Activated CD4-positive, alpha-beta T cell treated with anti-CD3 and anti-CD28 coated beads, Interleukin-2, Interleukin-6, amounts not matched to agents 100 ng/mL and 50 ng/mL, durations not matched to agents 16 hours and 8 hours (primary cell): Measurements from ENCODE around the gene ATAD2B.
"Not testable (repeated sequence)": the region's sequence is repeated elsewhere in the genome, so short reads cannot be mapped to it uniquely, and the experiment has no call there.

Source experiments
- DNase-seq: peaks from one replicate; pipeline ENCODE4 v3.0.0-alpha.2; 2020

ATAD2B gene

DNA sequence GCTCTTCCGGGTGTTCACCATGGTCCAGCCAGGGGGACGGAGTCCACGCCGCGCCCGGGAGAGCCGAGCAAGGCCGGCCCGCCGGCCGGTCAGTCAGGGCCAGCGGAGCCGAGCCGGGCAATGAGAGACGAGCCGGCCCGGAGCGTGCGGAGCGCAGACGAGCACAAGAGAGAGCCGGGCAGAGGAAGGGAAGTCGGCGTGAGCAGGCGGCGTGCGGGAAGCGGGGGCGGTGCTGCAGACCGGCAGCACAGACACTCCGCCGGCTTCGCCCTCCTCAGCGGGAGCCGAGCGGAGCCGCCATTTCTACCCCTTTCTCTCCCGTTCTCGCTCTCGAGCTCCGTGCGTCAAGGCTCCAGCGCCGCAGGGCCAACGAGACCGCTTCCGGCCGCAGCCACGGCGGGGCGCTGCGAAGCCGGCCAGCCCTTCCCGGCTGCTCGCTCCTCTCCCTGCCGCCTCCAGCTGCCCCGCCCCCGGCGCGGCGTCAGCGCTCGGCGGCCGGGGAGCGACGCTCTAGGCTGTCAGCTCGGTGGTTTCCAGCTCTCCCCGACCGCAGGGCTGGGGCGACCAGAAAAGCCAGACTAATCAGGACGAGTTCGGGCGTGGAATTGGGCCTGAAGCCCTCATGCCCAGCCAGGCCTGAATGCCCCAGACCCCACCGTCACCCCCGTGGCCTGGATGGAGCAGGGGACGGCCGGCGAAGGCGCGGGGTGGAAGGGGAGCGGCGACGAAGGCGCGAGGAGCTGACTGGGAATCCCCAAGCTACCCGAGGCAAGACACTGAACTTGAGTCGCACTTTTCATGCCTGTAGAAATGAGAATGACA lies at the start of gene ATAD2B:
ATAD2B (minus strand) TSS at position 374 of the 822 bp plus-strand sequence; CDS start at position 21, 353 bp downstream.
- peak; percentile 96 for DNase-seq

DNA sequence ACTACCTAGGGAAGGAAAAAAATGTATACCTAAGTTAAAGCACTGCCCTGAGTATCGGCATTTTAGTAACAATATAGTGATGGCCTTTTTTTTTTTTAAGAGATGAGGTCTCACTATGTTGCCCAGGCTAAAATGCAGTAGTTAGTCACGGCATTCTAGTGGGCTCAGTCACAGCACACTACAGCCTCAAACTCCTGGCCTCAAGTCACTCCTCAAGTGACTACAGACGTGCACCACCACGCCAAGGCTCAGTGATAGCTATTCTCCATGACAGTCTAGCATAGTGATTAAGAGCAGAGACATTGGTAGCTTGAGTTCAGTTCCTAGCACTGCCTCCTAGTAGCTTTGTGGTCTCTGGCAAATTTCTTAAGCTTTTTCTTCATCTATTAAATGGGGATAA lies 40.9 kb upstream of the ATAD2B start:
- DNase-seq: no peak

DNA sequence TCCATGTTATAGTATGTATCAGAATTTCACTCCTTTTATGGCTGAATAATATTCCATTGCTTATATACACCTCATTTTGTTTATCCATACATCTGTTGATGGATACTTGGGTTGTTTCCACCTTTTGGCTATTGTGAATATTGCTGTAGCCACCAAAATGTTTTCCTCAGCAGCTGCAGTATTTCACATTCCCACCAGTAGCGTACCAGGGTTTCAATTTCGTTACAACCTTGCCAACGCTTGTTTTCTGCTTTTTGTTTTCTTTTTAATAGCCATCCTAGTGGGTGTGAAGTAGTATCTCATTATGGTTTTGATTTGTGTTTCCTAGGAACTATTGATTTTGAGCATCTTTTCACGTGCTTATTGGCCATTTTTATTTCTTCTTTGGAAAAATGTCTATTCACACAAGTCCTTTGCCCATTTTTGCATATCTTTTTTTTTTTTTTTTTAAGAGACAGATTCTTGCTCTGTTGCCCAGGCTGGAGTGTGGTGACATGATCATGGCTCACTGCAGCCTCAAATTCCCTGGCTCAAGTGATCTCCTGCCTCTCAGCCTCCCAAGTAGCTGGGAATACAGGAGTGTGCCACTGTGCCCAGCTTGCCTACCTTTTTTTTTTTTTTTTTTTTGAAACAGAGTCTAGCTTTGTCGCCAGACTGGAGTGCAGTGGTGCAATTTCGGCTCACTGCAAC lies 27.5 kb upstream of the ATAD2B start:
- DNase-seq: no peak

DNA sequence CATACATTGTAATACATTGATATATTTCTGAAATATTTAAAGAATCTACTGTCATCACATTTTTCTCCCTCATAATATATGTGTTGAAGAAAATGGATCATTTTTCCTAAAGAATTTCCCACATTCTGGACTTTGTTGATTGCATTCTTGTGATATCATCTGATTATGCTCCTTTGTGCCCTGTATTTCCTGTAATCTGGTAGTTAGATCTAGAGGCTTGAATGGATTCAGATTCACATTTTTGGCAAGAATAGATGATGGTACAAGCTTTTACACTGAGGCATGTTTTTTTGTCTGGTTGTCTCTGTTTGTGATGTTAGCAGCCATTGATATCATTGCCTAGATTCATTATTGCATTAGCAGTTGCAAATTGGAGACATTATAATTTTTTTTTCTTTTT lies 26.7 kb upstream of the ATAD2B start:
- DNase-seq: no peak

DNA sequence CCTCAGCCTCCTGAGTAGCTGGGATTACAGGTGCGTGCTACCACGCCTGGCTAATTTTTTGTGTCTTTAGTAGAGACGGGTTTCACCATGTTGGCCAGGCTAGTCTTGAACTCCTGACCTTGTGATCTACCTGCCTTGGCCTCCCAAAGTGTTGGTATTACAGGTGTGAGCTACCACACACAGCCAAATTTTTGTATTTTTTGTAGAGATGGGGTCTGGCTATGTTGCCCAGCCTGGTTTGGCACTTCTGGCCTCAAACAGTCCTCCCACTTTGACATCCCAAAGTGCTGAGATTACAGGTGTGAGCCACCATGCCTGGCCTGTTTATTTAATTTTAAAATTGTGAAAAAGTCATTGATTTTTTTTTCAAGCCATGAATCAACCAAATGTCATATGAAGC lies 25.6 kb upstream of the ATAD2B start:
- not testable (repeated sequence) for DNase-seq

DNA sequence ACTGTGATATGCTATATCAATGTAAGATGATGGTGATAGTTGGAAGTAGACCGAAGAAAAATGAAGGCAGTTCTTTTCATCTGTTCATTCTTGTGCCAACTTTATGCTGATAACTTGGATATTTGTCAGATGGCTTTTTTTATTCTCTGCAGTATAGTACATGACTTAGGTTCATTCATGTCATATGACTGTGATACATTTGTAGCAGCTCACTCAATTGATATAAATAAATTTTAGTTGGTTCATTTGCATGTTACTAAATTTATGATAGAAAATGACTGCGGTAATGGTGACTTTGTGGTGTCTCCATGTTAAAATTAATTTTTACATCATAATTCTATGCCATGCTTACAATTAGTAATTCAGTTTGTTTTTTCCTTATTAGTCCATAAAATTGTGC lies 20.4 kb upstream of the ATAD2B start:
- DNase-seq: no peak

DNA sequence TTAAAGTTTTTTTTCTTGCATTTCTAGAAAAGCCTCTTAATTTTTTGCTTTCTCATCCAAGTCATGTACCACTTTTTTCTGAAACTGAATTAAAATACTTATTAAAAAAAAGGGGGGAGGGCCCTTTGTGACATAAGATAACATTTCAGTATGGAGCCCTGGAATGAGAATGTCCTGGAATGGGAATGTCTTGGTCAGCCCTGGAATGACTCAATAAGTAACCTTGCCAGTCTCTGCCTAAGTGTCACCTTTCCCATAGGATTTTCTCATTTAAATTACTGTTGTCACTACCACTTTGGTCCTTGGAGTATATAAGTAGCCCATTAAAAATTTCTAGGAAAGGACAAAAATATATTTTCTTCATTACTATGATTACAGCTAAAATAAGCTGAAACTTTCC lies 18.1 kb upstream of the ATAD2B start:
- DNase-seq: no peak

DNA sequence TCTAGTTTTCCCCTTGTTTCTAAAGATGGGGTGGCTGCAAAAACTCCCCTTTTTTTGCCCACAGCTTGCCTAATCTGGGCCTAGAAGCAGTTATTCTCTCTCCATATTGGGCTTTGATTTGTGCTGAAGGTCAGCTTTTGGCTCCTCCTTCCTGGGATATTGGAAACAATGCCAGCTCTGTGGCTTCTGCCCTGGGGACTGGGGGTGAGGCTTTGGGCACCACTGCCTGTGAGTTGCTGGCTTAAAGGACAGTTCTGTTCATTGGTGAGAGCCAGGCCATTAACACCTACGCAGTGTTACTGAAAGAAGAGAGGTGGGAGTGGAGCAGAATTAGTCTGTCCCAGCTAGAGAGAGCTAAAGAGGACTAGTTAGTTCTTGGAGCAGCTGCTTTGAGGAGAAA lies 17.6 kb upstream of the ATAD2B start:
- DNase-seq: no peak

DNA sequence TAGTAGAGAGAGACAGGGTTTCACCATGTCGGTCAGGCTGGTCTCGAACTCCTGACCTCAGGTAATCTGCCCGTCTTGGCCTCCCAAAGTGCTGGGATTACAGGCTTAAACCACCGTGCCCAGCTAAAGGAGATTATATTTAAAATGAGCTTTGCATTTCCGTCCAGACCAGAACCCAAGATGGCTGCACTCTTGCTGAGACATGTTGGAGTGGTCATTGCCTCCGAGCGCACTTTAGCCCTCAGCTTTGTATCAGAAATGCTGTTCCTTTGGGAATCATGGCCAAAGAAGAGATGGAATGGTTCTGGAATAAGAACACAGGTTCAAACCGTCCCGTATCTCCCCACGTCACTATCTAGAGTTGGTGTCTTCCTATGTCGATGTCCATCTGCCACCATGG lies 16.7 kb upstream of the ATAD2B start:
- DNase-seq: no peak

DNA sequence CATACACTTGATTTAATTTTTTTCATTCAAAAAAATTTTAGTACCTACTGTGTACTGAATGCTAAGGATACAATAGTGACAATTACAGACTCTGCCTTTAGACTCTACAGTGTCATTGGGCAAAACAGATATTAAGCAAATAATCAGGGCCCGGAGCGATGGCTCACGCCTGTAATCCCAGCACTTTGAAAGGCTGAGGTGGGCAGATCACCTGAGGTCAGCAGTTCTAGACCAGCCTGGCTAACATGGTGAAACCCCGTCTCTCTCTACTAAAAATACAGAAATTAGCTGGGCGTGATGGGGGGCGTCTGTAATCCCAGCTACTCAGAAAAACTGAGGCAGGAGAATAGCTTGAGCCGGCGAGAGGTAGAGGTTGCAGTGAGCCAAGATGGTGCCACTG lies 14.7 kb upstream of the ATAD2B start:
- no peak for DNase-seq

DNA sequence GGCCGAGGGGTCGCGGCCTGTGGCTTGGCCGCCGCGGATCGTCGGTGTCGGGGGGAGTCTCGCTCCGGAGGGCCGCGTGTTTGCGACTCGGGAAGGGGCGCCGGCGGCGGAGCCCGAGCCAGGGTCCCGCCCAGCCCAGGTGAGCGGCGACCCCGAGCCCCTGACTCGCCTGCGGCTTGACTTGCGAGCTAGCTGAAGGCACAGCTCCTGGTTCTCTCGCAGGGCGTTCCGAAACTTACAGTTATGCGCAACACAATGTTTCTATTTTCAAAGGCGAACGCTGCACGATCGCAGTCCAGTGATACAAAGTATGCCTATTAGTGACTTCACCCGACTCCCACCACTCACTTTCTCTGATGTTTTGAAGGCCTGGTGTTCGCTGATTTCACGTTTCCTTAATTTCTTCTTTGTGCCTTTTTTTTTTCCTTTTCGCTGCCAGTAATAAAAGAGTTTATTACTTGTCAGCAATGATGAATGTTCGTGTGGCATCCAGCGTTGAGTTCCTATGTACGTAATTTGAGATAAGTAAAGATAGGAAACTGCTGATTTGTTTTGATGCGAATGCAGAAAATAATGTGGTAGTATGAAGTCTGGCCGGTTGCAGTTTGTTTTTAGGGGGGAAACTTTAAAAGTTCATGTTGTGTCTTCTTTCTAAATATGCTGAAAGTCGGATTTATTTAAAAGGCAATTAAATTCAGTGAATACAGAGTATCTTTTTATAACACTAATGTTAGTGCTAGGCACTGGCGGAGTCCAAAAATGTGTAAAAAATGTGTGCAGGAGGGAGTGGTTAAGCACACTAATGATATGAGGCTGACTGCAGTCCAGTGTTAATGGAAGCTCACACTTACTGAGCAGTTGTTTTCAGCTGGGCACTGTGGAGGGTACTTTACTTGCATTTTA lies 14.0 kb upstream of the ATAD2B start:
- DNase-seq: peak; percentile 60

DNA sequence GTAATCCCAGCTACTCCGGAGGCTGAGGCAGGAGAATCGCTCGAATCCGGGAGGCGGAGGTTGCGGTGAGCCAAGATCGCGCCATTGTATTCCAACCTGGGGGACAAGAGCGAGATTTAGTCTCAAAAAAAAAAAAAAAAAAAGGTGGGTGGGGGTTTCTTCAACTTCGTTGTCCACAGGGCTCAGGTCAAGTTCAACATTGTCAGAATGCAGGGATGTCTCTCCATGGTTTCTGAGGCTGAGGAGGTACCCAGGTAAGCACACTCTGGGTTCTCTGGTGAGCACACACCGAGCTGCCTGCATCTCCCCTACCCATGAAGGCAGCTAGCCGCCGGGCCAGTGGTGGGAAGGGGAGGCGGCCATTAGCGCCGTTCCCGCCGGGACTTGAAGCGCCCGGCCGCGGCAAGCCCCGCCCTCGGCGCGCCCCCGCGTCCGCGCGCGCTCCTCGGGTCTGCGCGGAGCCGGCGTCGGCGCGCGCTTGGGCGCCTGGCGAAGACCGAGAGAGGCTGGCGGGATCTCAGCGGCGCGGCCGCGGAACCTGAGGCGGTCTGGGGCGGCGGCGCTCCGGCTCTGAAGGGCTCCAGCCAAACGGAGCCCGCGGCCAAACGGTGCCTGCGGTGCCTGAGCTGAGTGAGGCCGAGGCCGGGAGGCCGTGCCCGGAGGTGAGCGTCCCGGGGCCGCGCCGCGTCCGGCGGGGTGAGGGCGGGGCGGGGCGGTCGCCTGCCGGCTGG lies 13.2 kb upstream of the ATAD2B start, which contains the start of gene UBXN2A:
UBXN2A (plus strand) TSS at position 477 of the 731 bp plus-strand sequence. CDS start 17,852 bp downstream, outside the sequence.
- peak; percentile 81 for DNase-seq

DNA sequence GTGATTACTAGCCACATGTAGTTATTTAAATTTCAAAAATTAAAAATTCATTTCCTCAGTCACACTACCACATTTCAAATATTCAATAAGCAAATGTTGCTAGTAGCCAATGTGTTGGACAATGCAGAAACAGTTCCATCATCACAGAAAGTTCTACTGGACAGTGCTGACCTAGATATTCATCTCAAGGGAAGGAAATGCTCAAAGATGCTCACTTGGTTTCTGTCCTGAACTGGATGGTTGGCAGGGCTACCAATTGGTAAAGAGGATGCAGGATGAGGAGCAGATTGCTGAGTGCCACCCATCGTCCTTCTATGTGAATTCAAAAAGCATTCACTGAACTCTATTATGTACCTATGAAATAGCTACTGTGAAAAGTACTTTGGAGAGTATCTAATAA lies 7.3 kb upstream of the ATAD2B start:
- no peak for DNase-seq

DNA sequence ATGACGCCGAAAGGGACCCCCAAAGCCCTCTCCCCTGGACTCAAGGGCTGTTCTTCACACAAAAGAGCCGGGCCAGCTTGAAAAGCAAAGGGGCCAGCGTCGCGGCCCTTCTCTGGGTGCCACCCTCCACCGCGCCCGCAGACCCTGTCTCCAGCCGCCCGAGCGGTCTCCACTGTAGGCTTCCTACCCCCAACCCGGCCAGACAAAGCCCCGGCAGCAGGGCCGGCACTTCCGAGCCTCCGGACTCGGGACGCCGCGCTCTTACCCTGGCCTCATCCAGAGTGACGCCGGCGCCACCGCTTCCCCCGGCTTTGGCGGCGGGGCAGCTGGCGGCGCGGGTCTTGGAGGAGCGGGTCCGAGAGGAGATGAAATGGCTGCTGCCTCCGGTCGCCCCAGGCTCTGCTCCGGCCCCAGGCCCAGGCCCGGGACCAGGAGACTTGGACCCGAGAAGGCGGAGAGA lies 603 bp downstream of the ATAD2B start:
- DNase-seq: peak; percentile 43

DNA sequence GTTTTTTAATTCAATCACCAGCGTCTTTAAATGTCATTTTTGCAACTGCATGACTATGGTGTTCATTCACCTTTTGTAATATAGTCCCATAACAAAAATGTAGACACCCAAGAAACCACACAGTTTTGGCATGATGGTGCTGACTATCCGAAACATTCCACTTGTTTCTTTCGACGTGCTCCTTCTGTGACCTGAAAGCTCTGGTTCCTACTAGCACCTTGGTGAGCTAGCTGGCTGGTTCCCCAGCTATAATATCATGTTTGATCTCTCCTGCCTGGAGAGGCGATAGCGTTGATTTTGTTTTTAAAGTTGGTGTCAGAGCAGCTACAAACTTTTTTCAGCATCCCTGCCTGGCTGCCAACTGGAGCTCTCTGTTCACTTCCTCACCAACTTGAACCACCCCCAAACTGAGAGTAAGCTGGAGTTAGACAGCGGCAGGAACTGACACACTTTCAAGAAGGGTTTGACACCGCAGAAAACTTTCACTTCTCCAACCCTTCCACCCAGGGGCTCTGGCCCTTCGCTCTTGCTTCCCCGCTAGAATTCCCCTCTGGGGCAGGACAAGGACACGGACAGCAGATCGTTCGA lies 1.1 kb downstream of the ATAD2B start:
- peak; percentile 86 for DNase-seq

DNA sequence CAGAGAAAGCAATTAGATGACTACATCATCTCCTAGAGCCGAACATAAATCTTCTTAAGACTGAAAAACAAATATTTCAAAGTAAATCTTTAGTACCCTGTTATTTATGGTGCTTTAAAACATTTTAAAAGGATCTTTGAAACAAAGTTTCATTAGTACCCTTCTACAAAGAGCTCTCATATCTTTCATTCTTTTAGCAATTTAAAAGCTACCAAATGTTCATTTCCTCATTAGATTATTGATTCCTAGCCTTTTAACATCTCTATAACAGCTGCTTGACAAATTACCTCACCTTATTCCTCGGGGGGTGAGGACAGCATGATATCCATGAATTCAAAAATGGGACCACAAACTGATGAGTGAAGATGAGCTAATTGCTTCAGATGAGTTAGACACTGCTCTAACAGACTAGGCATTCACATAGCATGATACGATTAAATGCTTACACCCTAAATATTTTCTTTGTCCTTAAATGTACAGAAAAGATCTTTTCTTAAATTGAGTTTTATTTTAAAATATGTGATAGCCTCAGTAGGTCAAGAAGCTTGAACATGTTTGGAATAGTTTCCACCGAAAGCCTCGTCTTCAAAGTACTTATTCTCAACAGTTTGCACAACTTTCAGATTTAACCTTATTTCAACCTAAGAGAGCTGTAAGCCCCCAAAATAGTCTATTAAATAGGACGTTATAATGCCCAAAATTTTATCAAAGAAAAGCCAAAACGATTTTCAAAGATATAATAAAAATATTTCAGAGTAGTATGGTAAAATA lies 2.1 kb downstream of the ATAD2B start:
- DNase-seq: no peak

DNA sequence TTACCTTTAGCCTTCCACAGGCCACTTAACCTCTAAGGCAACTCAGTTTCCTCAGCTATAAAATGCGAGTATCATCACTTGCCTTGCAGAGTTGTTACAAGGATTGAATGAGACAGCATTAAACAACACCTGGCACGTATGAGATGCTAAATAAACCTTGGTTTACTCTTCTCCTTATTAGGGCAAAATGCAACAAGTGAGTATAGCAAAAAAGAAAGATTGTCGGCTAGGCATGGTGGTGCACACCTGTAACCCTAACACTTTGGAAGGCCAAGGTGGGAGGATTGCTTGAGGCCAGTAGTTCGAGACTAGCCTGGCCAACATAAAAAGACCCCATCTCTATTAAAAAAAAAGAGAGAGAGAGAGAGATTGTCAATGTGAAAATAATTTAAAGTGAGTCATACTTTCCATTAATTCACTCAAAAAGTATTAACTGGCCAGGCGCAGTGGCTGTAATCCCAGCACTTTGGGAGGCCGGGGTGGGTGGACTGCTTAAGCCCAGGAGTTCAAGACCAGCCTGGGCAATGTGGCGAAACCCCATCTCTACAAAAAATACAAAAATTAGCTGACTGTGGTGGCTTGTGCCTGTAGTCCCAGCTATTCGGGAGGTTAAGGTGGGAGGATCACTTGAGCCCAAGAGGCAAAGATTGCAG lies 8.0 kb downstream of the ATAD2B start:
- DNase-seq: no peak

DNA sequence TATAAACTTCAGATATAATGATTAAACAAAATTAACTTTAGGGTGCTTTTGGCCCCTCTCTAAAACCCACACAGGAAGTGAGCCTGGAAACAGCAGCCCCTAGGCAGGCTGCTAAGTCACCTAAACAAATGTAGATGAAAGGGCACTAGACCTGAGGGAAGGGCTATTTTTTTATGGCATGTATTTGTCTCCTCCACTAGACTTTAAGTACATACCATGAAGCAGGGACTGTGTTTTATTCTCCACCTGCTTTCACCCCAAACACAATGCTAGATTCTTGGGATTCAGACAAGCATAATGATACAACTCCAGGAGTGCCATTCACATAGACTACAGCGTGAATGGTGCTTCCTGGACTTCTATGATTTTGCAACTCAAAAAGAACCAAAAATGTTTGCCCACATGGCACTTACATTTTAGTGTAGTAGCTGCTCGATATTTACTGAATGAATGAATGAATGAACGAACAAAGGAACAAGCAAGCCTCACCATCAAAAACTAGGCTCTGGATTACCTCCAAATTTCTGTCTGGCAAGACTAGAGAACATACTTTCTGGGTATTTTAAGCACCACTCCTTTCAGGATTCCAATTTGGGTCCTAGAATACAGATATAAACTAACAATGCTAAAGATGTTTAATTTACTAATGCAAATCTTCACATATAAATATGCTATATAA lies 10.1 kb downstream of the ATAD2B start:
- no peak for DNase-seq

DNA sequence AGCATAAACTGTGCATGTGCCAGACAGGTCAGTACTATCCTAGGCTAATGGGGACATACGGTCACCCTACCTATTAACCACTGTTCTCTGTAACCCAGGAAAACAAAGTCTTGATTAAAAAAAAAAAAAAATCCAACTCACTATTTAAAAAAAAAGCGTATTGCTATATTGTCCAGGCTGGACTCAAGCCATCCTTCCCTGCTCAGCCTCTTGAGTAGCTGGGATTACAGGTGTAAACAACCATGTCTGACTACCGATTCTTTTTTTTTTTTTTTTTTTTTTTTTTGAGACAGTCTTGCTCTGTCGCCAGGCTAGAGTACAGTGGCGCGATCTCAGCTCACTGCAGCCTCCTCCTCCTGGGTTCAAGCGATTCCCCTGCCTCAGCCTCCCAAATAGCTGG lies 11.6 kb downstream of the ATAD2B start:
- DNase-seq: no peak

DNA sequence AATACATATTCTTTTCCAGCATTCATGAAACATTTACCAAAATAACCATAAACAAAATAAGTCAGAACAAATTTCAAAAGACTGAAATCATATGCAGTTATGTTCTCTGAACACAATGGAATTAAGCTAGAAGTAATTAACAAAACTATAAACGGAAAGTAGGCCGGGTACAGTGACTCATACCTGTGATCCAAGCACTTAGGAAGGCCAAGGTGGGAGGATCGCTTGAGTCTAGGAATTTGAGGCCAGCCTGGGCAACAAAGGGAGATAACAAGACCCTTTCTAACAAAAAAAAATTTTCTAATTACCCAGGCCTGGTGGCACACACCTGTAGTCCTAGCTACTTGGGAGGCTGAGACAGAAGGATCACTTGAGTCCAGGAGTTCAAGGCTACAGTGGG lies 14.9 kb downstream of the ATAD2B start:
- DNase-seq: no peak
